HepG2 (cell line): Measurements from ENCODE around the gene NHP2. TPM values are rescaled to one million over a fixed set of nuclear protein-coding genes. Genes with fewer than 3 reads are reported as not detected.

Experiments used
- ATAC-seq: fragments of 200-7000 bp; cut with Tn5 transposase; 3 replicates; pipeline ENCODE4 v1.9.1; 2020; ENCODE audit warnings: mild to moderate bottlenecking, moderate library complexity
- BruUV-seq: library from RNA; stranded (reverse); fragments of 400-500 nt; replicated peaks from 2 replicates; lab custom pipeline; 2021; lab: Mats Ljungman, UMichigan
- CTCF ChIA-PET: fragments of 300-600 bp; formaldehyde crosslinking; extraction: SDS; loops from one replicate; lab custom pipeline; 2021; ENCODE audit warnings: low total read pairs, inconsistent platforms, low intra/inter-chr PET ratio; lab: Yijun Ruan, JAX
- POLR2A ChIA-PET: fragments of 350-600 bp; sonication (Branson Sonifier 250); formaldehyde crosslinking; loops from one replicate; lab custom pipeline; 2020; ENCODE audit warnings: antibody characterized with exemption, inconsistent platforms; lab: Yijun Ruan, JAX
- DNase-seq: peaks from one replicate; pipeline ENCODE4 v3.0.0-alpha.2; 2015; ENCODE audit warnings: low spot score
- FAIRE-seq: peaks from 3 replicates; lab custom pipeline; 2011; peaks lifted over from hg19 to GRCh38; lab: Jason Lieb, UNC
- H2AFZ ChIP-seq: one replicate; pipeline ENCODE4 v1.6.1; 2011; ENCODE audit warnings: low read length, inconsistent platforms
- H3K27ac ChIP-seq: fragments of 300-600 bp; 3 replicates; pipeline ENCODE4 v1.8.0; 2011; ENCODE audit warnings: mixed run types, mild to moderate bottlenecking, mixed read lengths, low read length, inconsistent platforms; ENCODE audit not compliant: insufficient read depth; ENCODE audit errors: extremely low read length
- H3K27me3 ChIP-seq, 2 experiments: fragments of 200-600 bp in 1 of 2; 2 replicates in 1 of 2; 3 replicates in 1 of 2; pipeline versions ENCODE4 v1.6.0 to v1.8.0; 2011; ENCODE audit warnings: low read length in 2 of 2, mild to moderate bottlenecking in 2 of 2, moderate library complexity in 2 of 2, inconsistent platforms in 1 of 2; ENCODE audit not compliant: insufficient read depth in 2 of 2, control insufficient read depth in 1 of 2
- H3K36me3 ChIP-seq, 2 experiments: fragments of 200-600 bp in 1 of 2; replicated peaks in 1 of 2; 2 replicates in 1 of 2; 3 replicates in 1 of 2; pipeline versions ENCODE4 v1.5.1 to v1.8.0; 2011; ENCODE audit warnings: low read length in 2 of 2, inconsistent platforms in 1 of 2; ENCODE audit not compliant: insufficient read depth in 2 of 2, control insufficient read depth in 1 of 2
- H3K4me1 ChIP-seq: 2 replicates; pipeline ENCODE4 v1.5.1; 2012; ENCODE audit warnings: low read length, inconsistent platforms; ENCODE audit not compliant: insufficient read depth
- H3K4me2 ChIP-seq: 2 replicates; pipeline ENCODE4 v1.6.0; 2011; ENCODE audit warnings: low read depth, low read length, inconsistent platforms
- H3K4me3 ChIP-seq, 3 experiments: fragments of 200-600 bp in 1 of 3; sonication (generic), shearing (Covaris generic) in 1 of 3; replicated peaks in 1 of 3; 2 replicates each; pipeline ENCODE4 v1.5.1; 2011 to 2016; ENCODE audit warnings: low read length in 3 of 3, inconsistent platforms in 2 of 3, low read depth in 2 of 3, mild to moderate bottlenecking in 2 of 3, control low read depth in 1 of 3, mixed read lengths in 1 of 3; ENCODE audit not compliant: insufficient read depth in 1 of 3
- H3K79me2 ChIP-seq: one replicate; pipeline ENCODE4 v1.6.1; 2011; ENCODE audit warnings: low read length, inconsistent platforms; ENCODE audit not compliant: insufficient read depth
- H3K9ac ChIP-seq: 2 replicates; pipeline ENCODE4 v1.6.0; 2011; ENCODE audit warnings: mild to moderate bottlenecking, low read depth, low read length, inconsistent platforms; ENCODE audit not compliant: insufficient read depth
- H3K9me3 ChIP-seq: 2 replicates; pipeline ENCODE4 v1.5.1; 2012; ENCODE audit warnings: mild to moderate bottlenecking, low read length
- H4K20me1 ChIP-seq: 2 replicates; pipeline ENCODE4 v1.6.0; 2011; ENCODE audit warnings: inconsistent platforms, mild to moderate bottlenecking, low read length, moderate library complexity; ENCODE audit not compliant: insufficient read depth
- ASH2L ChIP-seq: fragments of 300-600, 200-600 bp; sonication (generic); IDR thresholded peaks from 2 replicates; pipeline ENCODE4 v1.7.0; 2017; ENCODE audit warnings: low read depth, mild to moderate bottlenecking, moderate library complexity, mixed read lengths, low read length; ENCODE audit not compliant: insufficient read length
- HOXA5 ChIP-seq: sonication (generic); formaldehyde crosslinking; IDR thresholded peaks from 2 replicates; pipeline ENCODE4 v1.4.0; 2020; ENCODE audit warnings: missing genetic modification reagents
- KAT8 ChIP-seq: IDR thresholded peaks from 2 replicates; pipeline ENCODE4 v1.6.1; 2016; ENCODE audit warnings: missing genetic modification reagents, missing compliant biosample characterization
- KDM5B ChIP-seq: sonication (generic); formaldehyde crosslinking; IDR thresholded peaks from 2 replicates; pipeline ENCODE4 v1.4.0; 2020; ENCODE audit warnings: missing genetic modification reagents, mild to moderate bottlenecking, borderline replicate concordance
- MAZ ChIP-seq, 2 experiments: sonication (generic) in 1 of 2; formaldehyde crosslinking in 1 of 2; IDR thresholded peaks; 2 replicates each; pipeline versions ENCODE4 v1.5.0 to v1.6.1; 2012 to 2020; ENCODE audit warnings: low read depth in 2 of 2, mild to moderate bottlenecking in 2 of 2, borderline replicate concordance in 1 of 2, improper control_type of control experiment in 1 of 2, low read length in 1 of 2, missing genetic modification reagents in 1 of 2, moderate library complexity in 1 of 2
- MEIS2 ChIP-seq: sonication (generic); formaldehyde crosslinking; IDR thresholded peaks from 2 replicates; pipeline ENCODE4 v1.9.0; 2021; ENCODE audit warnings: mild to moderate bottlenecking, missing genetic modification reagents
- RAD21 ChIP-seq: fragments of 450-650 bp; formaldehyde crosslinking; IDR thresholded peaks from 2 replicates; pipeline ENCODE4 v1.5.0; 2020; ENCODE audit warnings: mild to moderate bottlenecking
- RNF2 ChIP-seq: fragments of 450-650 bp; conservative IDR thresholded peaks from 2 replicates; pipeline ENCODE4 v1.6.1; 2016; ENCODE audit warnings: low read depth
- TFAP4 ChIP-seq: sonication (generic); IDR thresholded peaks from 2 replicates; pipeline ENCODE4 v1.6.1; 2016; ENCODE audit warnings: low read depth, borderline replicate concordance
- UBTF ChIP-seq: sonication (generic); formaldehyde crosslinking; IDR thresholded peaks from 2 replicates; pipeline ENCODE4 v1.4.0; 2020; ENCODE audit warnings: mild to moderate bottlenecking, missing genetic modification reagents
- ZFP90 ChIP-seq: sonication (generic); formaldehyde crosslinking; IDR thresholded peaks from 2 replicates; pipeline ENCODE4 v1.8.0; 2022; ENCODE audit warnings: missing genetic modification reagents, mild to moderate bottlenecking, inconsistent platforms, borderline replicate concordance
- ZNF225 ChIP-seq: sonication (generic); formaldehyde crosslinking; IDR thresholded peaks from 2 replicates; pipeline ENCODE4 v1.4.0; 2020; ENCODE audit warnings: mild to moderate bottlenecking, missing genetic modification reagents
- ZNF362 ChIP-seq: sonication (generic); formaldehyde crosslinking; IDR thresholded peaks from 2 replicates; pipeline ENCODE4 v1.4.0; 2020; ENCODE audit warnings: missing genetic modification reagents, mild to moderate bottlenecking, borderline replicate concordance
- ZNF704 ChIP-seq: sonication (generic); formaldehyde crosslinking; IDR thresholded peaks from 2 replicates; pipeline ENCODE4 v1.8.1; 2023; ENCODE audit warnings: mild to moderate bottlenecking, inconsistent platforms, moderate library complexity, missing genetic modification reagents, borderline replicate concordance
- ZNF773 ChIP-seq: sonication (generic); formaldehyde crosslinking; IDR thresholded peaks from 2 replicates; pipeline ENCODE4 v1.4.0; 2020; ENCODE audit warnings: missing genetic modification reagents, borderline replicate concordance
- ZSCAN12 ChIP-seq: sonication (generic); formaldehyde crosslinking; IDR thresholded peaks from 2 replicates; pipeline ENCODE4 v1.9.0; 2021; ENCODE audit warnings: mild to moderate bottlenecking, missing genetic modification reagents
- WGBS: methylation state at CpG from one replicate; pipeline ENCODE4 v1.1.6; 2017; ENCODE audit warnings: low lambda C conversion rate; 5-methylcytosine and 5-hydroxymethylcytosine counted together
- in situ Hi-C: cut with HindIII; loops from 2 replicates; pipeline ENCODE4 v1.10.0; 2017; ENCODE audit warnings: low pct_unique_long_range_greater_than_20kb; ENCODE audit not compliant: extremely low pct_ligation_motif_present
- intact Hi-C: fragments of 100-400 bp; cut with micrococcal nuclease; formaldehyde crosslinking; loops from one replicate; pipeline ENCODE4 v1.10.0; 2022; ENCODE audit not compliant: unreplicated experiment
- polyA plus RNA-seq, 8 experiments: library from polyadenylated mRNA; depleted of rRNA in 3 of 8; stranded (reverse) in 7 of 8; unstranded in 1 of 8; fragments of >200 nt; fragmentation: Illumina TruSeq in 4 of 8; extraction: Trizol in 4 of 8; gene quantifications; 2 replicates each; pipeline versions ENCODE4 v1.2.1 to v1.2.3, GENCODE V29; 2011 to 2016; ENCODE audit warnings: low read depth in 4 of 8, missing spikeins in 1 of 8, mixed read lengths in 1 of 8; ENCODE audit not compliant: insufficient read depth in 1 of 8
- total RNA-seq, 5 experiments: library from RNA; depleted of rRNA; stranded (reverse); fragments of >200 nt; fragmentation: Illumina TruSeq; extraction: Trizol; gene quantifications; 2 replicates each; pipeline ENCODE4 v1.2.3, GENCODE V29; 2016; ENCODE audit warnings: low read depth in 1 of 5

Gene NHP2
- total and polyA plus RNA-seq, 2 of the 13 experiments (the other 11 are each of a cell fraction or from before 2014, with no cell fraction given) = 56.2 to 96.1 TPM

GRCh38 chr5:178120607-178121357, 32.9 kb downstream of the NHP2 start:
- BruUV-seq = no TSS peak
- H3K4me1 ChIP-seq = peaks cover 14% of the 10 kb centered on the region
- peak overlapping the region in 1 of 3 experiments; percentile 39; a peak in 1 of 6 replicates for H3K4me3 ChIP-seq
- H4K20me1 ChIP-seq = no peaks in the 10 kb centered on the region
- H3K9ac ChIP-seq = no peak overlapping the region
- ChIA-PET POLR2A (interaction anchor here (0.8 to 1.9 kb wide), 4 partner anchors 9 to 84 kb away, joined by 3 to 6 read pairs (median 4); partner anchors contain the start of genes HNRNPAB and RMND5B), CTCF (interaction anchor here (1.3 to 1.6 kb wide), 2 partner anchors 26 to 43 kb away, joined by 8 to 9 read pairs; no protein-coding TSS in a partner anchor)
- no peak overlapping the region for H3K27ac ChIP-seq
- in situ Hi-C loops = no loop called here
- H3K27me3 ChIP-seq = peaks cover 9 to 57% of the 10 kb centered on the region in 2 experiments
- WGBS = 0% methylated on average over 4 of the region's 29 CpGs
- H3K9me3 ChIP-seq = no peaks in the 10 kb centered on the region
- FAIRE-seq = peak; percentile 73
- peak overlapping the region; percentile 49 for H3K4me2 ChIP-seq
- DNase-seq = peak; percentile 82
- ATAC-seq = peak; percentile 93
- intact Hi-C loops = loop anchor here (1.0 kb wide), 1 partner anchor 26 kb away; no protein-coding TSS in a partner anchor
- H3K79me2 ChIP-seq = no peaks in the 10 kb centered on the region
- H2AFZ ChIP-seq = no peak overlapping the region
- no peaks in the 10 kb centered on the region for H3K36me3 ChIP-seq
- TF ChIP-seq ZNF704 (CRISPR knock-in tag) (no peak), RAD21 (peak; percentile 22; the same call in 1 of the 2 replicates), HOXA5 (CRISPR knock-in tag) (no peak), MAZ (IDR thresholded peaks at IDR 0.05; ENCODE audit: borderline replicate concordance, low read depth, low read length) (no peak), MAZ (CRISPR knock-in tag; IDR thresholded peaks at IDR 0.05; ENCODE audit: low read depth) (peak; percentile 45; the same call in 1 of the 2 replicates), ASH2L (peak; percentile 4), ZNF225 (CRISPR knock-in tag) (0 out of 2 replicates have a peak, but pooled peaks have one; percentile 24), ZSCAN12 (CRISPR knock-in tag) (no peak), ZNF773 (CRISPR knock-in tag) (no peak), ZNF362 (no peak), MEIS2 (CRISPR knock-in tag) (peak; percentile 97), KAT8 (CRISPR knock-in tag) (peak; percentile 49; the same call in 1 of the 2 replicates), RNF2 (peak; percentile 79), TFAP4 (peak; percentile 72; the same call in 1 of the 2 replicates), KDM5B (CRISPR knock-in tag) (peak; percentile 72; the same call in 1 of the 2 replicates), UBTF (CRISPR knock-in tag) (peak; percentile 47; the same call in 1 of the 2 replicates), ZFP90 (CRISPR knock-in tag) (peak; percentile 28; the same call in 1 of the 2 replicates)
